Stimulated activated CD8-positive, alpha-beta memory T cell treated with anti-CD3 and anti-CD28 coated beads, Interleukin-7, amount 100 ng/mL, for 4 hours (primary cell): ENCODE data around the gene BRME1.
A peak's percentile ranks its signal among the peaks of the same experiment; 100 is the strongest.

Source experiments
- DNase-seq, 2 donors: peaks; one replicate each; pipeline ENCODE4 v3.0.0-alpha.2; 2020; ENCODE audit warnings: low read depth in 2 of 2

The BRME1 gene

GRCh38 chr19:13905634-13906520 lies at the start of gene BRME1, which contains the start of gene CC2D1A:
Gene BRME1 (minus strand): TSS chr19:13906117. CDS start chr19:13904892, 1,225 bp downstream.
Gene CC2D1A (plus strand): TSS chr19:13906201. CDS start chr19:13906442, 241 bp downstream.
- DNase-seq, result peak; percentile 91 to 94

GRCh38 chr19:13954185-13954584 lies 48.3 kb upstream of the BRME1 start:
- no peak for DNase-seq

- no peak for DNase-seq
These were observed 47.1 kb upstream of the BRME1 start for GRCh38 chr19:13952931-13953531.

GRCh38 chr19:13952154-13952930 lies 46.4 kb upstream of the BRME1 start, which contains the start of gene DCAF15:
Gene DCAF15 (plus strand): TSS chr19:13952509. CDS start chr19:13952513, 4 bp downstream.
- DNase-seq, result peak; percentile 98 to 99

GRCh38 chr19:13951799-13952153 lies 45.9 kb upstream of the BRME1 start:
- DNase-seq, result no peak

GRCh38 chr19:13951043-13951442 lies 45.1 kb upstream of the BRME1 start:
- DNase-seq, result no peak

GRCh38 chr19:13946414-13946813 lies 40.5 kb upstream of the BRME1 start:
- no peak for DNase-seq

- no peak for DNase-seq
These were observed 36.2 kb upstream of the BRME1 start for GRCh38 chr19:13942023-13942684.

- DNase-seq, result no peak
These were observed 32.6 kb upstream of the BRME1 start, which contains the start of gene PODNL1 for GRCh38 chr19:13938301-13939064. Gene PODNL1 (minus strand): TSS chr19:13938417. CDS start chr19:13938181, 236 bp downstream.

- no peak for DNase-seq
These were observed 31.8 kb upstream of the BRME1 start for GRCh38 chr19:13937479-13938300.

GRCh38 chr19:13935765-13936510 lies 30.0 kb upstream of the BRME1 start:
- DNase-seq, result no peak

- no peak for DNase-seq
These were observed 28.8 kb upstream of the BRME1 start for GRCh38 chr19:13934785-13935109.

- DNase-seq, result no peak
These were observed 27.0 kb upstream of the BRME1 start for GRCh38 chr19:13932911-13933393.

- DNase-seq, result no peak
These were observed 26.3 kb upstream of the BRME1 start for GRCh38 chr19:13932149-13932637.

- no peak for DNase-seq
These were observed 25.7 kb upstream of the BRME1 start for GRCh38 chr19:13931391-13932148.

GRCh38 chr19:13930402-13930801 lies 24.5 kb upstream of the BRME1 start:
- no peak for DNase-seq

GRCh38 chr19:13929956-13930355 lies 24.0 kb upstream of the BRME1 start:
- DNase-seq, result no peak

GRCh38 chr19:13929340-13929739 lies 23.4 kb upstream of the BRME1 start:
- no peak for DNase-seq
